HG03460 (cell line): ENCODE results near the gene CCDC92B.

Experiments used
- ATAC-seq: cut with Tn5 transposase; IDR thresholded peaks from one replicate; pipeline ENCODE4 v1.9.1; 2021; ENCODE audit not compliant: unreplicated experiment

Gene CCDC92B

GRCh38 chr17:2779545-2779944, 30.1 kb upstream of the CCDC92B start:
- no peak for ATAC-seq

- no peak for ATAC-seq
Observed at GRCh38 chr17:2778489-2778888, 29.0 kb upstream of the CCDC92B start.

GRCh38 chr17:2777242-2777867, 27.9 kb upstream of the CCDC92B start:
- ATAC-seq, result no peak

- no peak for ATAC-seq
Observed at GRCh38 chr17:2776589-2777241, 27.3 kb upstream of the CCDC92B start.

- no peak for ATAC-seq
Observed at GRCh38 chr17:2775206-2775605, 25.8 kb upstream of the CCDC92B start.

- no peak for ATAC-seq
Observed at GRCh38 chr17:2770129-2770528, 20.7 kb upstream of the CCDC92B start.

- no peak for ATAC-seq
Observed at GRCh38 chr17:2758870-2759269, 9.4 kb upstream of the CCDC92B start.

GRCh38 chr17:2755891-2756724, 6.7 kb upstream of the CCDC92B start:
- ATAC-seq, result no peak

GRCh38 chr17:2751491-2751890, 2.0 kb upstream of the CCDC92B start:
- ATAC-seq, result no peak

- ATAC-seq, result no peak
Observed at GRCh38 chr17:2750721-2751120, 1.3 kb upstream of the CCDC92B start.

- no peak for ATAC-seq
Observed at GRCh38 chr17:2749784-2750181, 331 bp upstream of the CCDC92B start.

- ATAC-seq, result no peak
Observed at GRCh38 chr17:2745317-2746037, 4.0 kb downstream of the CCDC92B start.

- ATAC-seq, result no peak
Observed at GRCh38 chr17:2737693-2738092, 11.8 kb downstream of the CCDC92B start.

- no peak for ATAC-seq
Observed at GRCh38 chr17:2736956-2737355, 12.5 kb downstream of the CCDC92B start.

GRCh38 chr17:2735896-2736295, 13.6 kb downstream of the CCDC92B start:
- no peak for ATAC-seq

- ATAC-seq, result no peak
Observed at GRCh38 chr17:2734939-2735338, 14.5 kb downstream of the CCDC92B start.

GRCh38 chr17:2731807-2732206, 17.6 kb downstream of the CCDC92B start:
- ATAC-seq, result no peak

GRCh38 chr17:2730764-2731353, 18.6 kb downstream of the CCDC92B start:
- no peak for ATAC-seq

GRCh38 chr17:2724784-2725164, 24.7 kb downstream of the CCDC92B start:
- no peak for ATAC-seq

- no peak for ATAC-seq
Observed at GRCh38 chr17:2723997-2724783, 25.3 kb downstream of the CCDC92B start.
